ENCODE results near the gene RPA4. TPM values are rescaled to one million over a fixed set of nuclear protein-coding genes. Genes with fewer than 3 reads are reported as not detected.
"Not testable (repeated sequence)": the region's sequence is repeated elsewhere in the genome, so short reads cannot be mapped to it uniquely, and the experiment has no call there.

The RPA4 gene
- polyA plus RNA-seq, 1 experiment: 0.09 TPM

DNA sequence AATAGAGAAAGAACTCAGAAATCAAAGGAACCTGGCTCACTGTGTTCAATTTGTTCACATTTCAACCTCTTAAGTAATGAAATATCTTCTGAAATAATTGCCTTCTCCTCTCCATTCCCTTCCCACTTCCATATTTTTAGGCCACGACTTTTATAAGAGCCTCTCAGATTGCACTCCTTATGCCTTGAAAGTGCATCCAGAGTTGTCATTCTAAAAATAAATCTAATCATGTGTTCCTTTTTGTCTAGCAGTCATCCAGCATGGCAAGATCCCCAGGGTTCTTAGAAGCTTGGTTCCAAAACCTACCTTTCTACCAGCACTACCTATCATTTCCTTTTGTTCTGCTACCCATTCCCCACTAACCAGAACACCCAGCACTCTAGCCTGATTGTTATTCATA lies 42.4 kb upstream of the RPA4 start:
- POLR2A ChIA-PET: no interaction called here
- H3K27me3 ChIP-seq (ENCODE audit: control insufficient read depth, insufficient read depth, low read length): no peaks in the 10 kb centered on the region
- TF ChIP-seq, protein P1, sequence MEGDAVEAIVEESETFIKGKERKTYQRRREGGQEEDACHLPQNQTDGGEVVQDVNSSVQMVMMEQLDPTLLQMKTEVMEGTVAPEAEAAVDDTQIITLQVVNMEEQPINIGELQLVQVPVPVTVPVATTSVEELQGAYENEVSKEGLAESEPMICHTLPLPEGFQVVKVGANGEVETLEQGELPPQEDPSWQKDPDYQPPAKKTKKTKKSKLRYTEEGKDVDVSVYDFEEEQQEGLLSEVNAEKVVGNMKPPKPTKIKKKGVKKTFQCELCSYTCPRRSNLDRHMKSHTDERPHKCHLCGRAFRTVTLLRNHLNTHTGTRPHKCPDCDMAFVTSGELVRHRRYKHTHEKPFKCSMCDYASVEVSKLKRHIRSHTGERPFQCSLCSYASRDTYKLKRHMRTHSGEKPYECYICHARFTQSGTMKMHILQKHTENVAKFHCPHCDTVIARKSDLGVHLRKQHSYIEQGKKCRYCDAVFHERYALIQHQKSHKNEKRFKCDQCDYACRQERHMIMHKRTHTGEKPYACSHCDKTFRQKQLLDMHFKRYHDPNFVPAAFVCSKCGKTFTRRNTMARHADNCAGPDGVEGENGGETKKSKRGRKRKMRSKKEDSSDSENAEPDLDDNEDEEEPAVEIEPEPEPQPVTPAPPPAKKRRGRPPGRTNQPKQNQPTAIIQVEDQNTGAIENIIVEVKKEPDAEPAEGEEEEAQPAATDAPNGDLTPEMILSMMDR (IDR thresholded peaks at IDR 0.05; ENCODE audit: insufficient read depth, low read depth, low read length): no peak
- no peak for DNase-seq (ENCODE audit: low read depth)
- CTCF ChIA-PET: no interaction called here
- H3K36me3 ChIP-seq (ENCODE audit: control insufficient read depth, insufficient read depth, low read length): no peaks in the 10 kb centered on the region
- H3K4me3 ChIP-seq (ENCODE audit: low read depth, low read length): no peak overlapping the region

DNA sequence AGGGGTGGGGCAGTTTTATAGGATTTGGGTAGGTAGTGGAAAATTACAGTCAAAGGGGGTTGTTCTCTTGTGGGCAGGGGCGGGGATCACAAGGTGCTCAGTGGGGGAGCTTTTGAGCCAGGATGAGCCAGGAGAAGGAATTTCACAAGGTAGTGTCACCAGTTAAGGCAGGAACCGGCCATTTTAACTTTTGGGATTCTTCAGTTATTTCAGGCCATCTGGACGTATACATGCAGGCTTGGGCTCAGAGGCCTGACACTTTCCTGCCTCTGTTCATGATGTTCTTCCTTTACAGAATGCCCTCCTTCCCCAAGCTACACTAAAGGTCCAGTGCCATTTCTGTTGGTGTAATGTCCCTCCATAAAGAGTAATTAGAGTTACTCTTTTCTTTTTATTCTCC lies 41.8 kb upstream of the RPA4 start:
- H3K4me3 ChIP-seq (ENCODE audit: low read depth, low read length); DNase-seq (ENCODE audit: low read depth); H3K36me3 ChIP-seq (ENCODE audit: control insufficient read depth, insufficient read depth, low read length); CTCF ChIA-PET; POLR2A ChIA-PET; H3K27me3 ChIP-seq (ENCODE audit: control insufficient read depth, insufficient read depth, low read length): not testable (repeated sequence)

DNA sequence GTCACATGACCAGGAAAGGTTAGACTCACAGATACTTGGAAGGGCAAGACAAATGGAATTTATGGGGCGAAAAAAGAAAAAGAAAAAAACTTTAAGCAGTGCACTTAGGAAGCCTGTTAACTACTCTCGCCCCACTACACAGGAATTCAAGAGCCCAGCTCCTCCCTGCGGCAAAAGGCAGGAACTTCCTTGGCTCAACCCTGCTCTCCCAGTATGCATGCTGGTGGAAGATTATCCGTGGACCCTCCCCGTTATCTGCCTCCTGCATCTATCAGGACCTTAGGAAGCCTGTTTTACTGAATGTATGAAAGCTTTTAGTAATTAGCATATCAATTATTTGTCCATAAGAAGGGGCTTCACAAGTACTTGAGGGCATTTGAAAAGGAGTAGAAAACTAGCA lies 40.1 kb upstream of the RPA4 start:
- Histone ChIP-seq H3K27me3 (ENCODE audit: control insufficient read depth, insufficient read depth, low read length) (no peaks in the 10 kb centered on the region), H3K36me3 (ENCODE audit: control insufficient read depth, insufficient read depth, low read length) (no peaks in the 10 kb centered on the region), H3K4me3 (ENCODE audit: low read depth, low read length) (no peak overlapping the region)
- POLR2A ChIA-PET: no interaction called here
- DNase-seq (ENCODE audit: low read depth): no peak
- CTCF ChIA-PET: interaction anchor here (0.6 kb wide), 1 partner anchor 121 kb away, joined by 3 read pairs; no protein-coding TSS in a partner anchor
- TF ChIP-seq, protein P1 (IDR thresholded peaks at IDR 0.05; ENCODE audit: insufficient read depth, low read depth, low read length): peak; percentile 23; the same call in 1 of the 2 replicates

DNA sequence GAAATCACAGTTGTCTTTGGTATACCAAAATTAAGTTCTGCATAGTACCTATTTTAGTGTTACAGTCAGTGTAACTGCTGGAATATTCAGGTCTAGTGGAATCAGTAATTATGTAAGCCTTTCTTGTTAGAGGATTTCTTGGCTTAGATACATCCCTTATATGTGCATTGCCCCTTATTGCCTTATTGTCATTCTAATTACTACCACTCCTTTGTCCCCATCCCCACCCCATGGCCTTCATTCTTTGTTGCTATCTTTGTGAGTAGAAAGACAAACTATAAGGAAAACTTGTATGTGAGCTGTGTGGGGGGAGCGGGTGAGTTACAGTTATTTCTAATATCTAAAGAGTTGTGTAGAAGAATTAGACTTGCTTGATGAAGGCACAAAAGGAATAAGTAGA lies 36.9 kb upstream of the RPA4 start:
- POLR2A ChIA-PET: no interaction called here
- Histone ChIP-seq H3K27me3 (ENCODE audit: control insufficient read depth, insufficient read depth, low read length) (no peaks in the 10 kb centered on the region), H3K36me3 (ENCODE audit: control insufficient read depth, insufficient read depth, low read length) (no peaks in the 10 kb centered on the region), H3K4me3 (ENCODE audit: low read depth, low read length) (no peak overlapping the region)
- TF ChIP-seq, protein P1 (IDR thresholded peaks at IDR 0.05; ENCODE audit: insufficient read depth, low read depth, low read length): no peak
- no peak for DNase-seq (ENCODE audit: low read depth)
- CTCF ChIA-PET: interaction anchor here (0.6 kb wide), 1 partner anchor 38 kb away, joined by 3 read pairs; no protein-coding TSS in a partner anchor

DNA sequence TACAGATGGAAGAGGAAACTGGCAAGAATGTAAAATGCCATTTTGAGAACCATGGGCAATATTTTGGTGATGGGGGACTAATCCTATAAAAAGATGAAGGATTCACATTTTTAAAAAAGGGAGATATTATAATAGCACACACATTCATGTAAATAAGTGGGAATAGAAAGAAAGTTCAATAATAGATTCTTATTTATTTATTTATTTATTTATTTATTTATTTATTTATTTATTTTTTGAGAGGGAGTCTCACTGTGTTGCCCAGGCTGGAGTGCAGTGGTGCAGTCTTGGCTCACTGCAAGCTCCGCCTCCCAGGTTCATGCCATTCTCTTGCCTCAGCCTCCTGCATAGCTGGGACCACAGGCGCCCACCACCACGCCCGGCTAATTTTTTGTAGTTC lies 24.3 kb upstream of the RPA4 start:
- POLR2A ChIA-PET; H3K36me3 ChIP-seq (ENCODE audit: control insufficient read depth, insufficient read depth, low read length); H3K4me3 ChIP-seq (ENCODE audit: low read depth, low read length); DNase-seq (ENCODE audit: low read depth); H3K27me3 ChIP-seq (ENCODE audit: control insufficient read depth, insufficient read depth, low read length): not testable (repeated sequence)
- CTCF ChIA-PET: interaction anchor here (0.7 kb wide), 1 partner anchor 77 kb away, joined by 4 read pairs; no protein-coding TSS in a partner anchor

DNA sequence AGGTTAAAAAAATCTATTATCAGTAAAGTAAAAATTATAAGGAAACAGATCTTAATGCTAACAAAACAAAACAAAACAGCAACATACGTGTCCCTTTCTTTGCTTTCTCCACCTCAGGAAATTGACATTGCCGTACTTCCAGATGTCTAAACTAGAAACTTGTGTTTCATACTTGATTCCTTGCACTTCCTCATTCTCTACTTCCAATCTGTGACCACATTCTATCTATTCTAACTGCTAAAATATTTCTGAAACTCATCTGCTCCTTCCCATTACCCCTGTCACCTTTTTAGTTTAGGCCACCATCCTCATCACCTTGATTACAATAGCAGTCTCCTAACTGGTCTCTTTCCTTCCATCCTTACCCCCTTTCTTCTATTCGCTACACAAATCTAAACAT lies 22.5 kb upstream of the RPA4 start:
- CTCF ChIA-PET: no interaction called here
- H3K27me3 ChIP-seq (ENCODE audit: control insufficient read depth, insufficient read depth, low read length): no peaks in the 10 kb centered on the region
- H3K36me3 ChIP-seq (ENCODE audit: control insufficient read depth, insufficient read depth, low read length): no peaks in the 10 kb centered on the region
- TF ChIP-seq, protein P1 (IDR thresholded peaks at IDR 0.05; ENCODE audit: insufficient read depth, low read depth, low read length): no peak
- H3K4me3 ChIP-seq (ENCODE audit: low read depth, low read length): no peak overlapping the region
- DNase-seq (ENCODE audit: low read depth): no peak
- POLR2A ChIA-PET: no interaction called here

Measured in BJ (cell line).